K562 (cell line): ENCODE data around the gene TMEM266. TPM values are rescaled to one million over a fixed set of nuclear protein-coding genes. Genes with fewer than 3 reads are reported as not detected.

ENCODE experiments used
- ATAC-seq: fragments of 200-7000 bp; cut with Tn5 transposase; 3 replicates; pipeline ENCODE4 v1.9.1; 2020; ENCODE audit warnings: moderate library complexity
- BruUV-seq: library from RNA; stranded (reverse); fragments of 400-500 nt; replicated peaks from 2 replicates; lab custom pipeline; 2021; lab: Mats Ljungman, UMichigan
- CTCF ChIA-PET: fragments of 300-600 bp; formaldehyde crosslinking; extraction: SDS; loops from one replicate; lab custom pipeline; 2021; ENCODE audit warnings: low intra/inter-chr PET ratio; lab: Yijun Ruan, JAX
- POLR2A ChIA-PET: fragments of 300-600, 350-650 bp; sonication (Branson Sonifier 250); formaldehyde crosslinking; extraction: SDS; loops from one replicate; lab custom pipeline; 2021; ENCODE audit warnings: antibody characterized with exemption, inconsistent platforms; lab: Yijun Ruan, JAX
- DNase-seq, 4 experiments: peaks; one replicate each; pipeline versions ENCODE4 v3.0.0 to v3.0.0-alpha.2; 2011 to 2018; ENCODE audit warnings: low spot score in 3 of 4, mixed read lengths in 3 of 4; ENCODE audit errors: extremely low read depth in 1 of 4
- FAIRE-seq: peaks from 2 replicates; lab custom pipeline; 2011; peaks lifted over from hg19 to GRCh38; lab: Jason Lieb, UNC
- H2AFZ ChIP-seq: 2 replicates; pipeline ENCODE4 v1.6.0; 2011; ENCODE audit warnings: low read depth, low read length, control low read depth, inconsistent platforms
- H3K27ac ChIP-seq: fragments of 200-600 bp; 3 replicates; pipeline ENCODE4 v1.8.0; 2011; ENCODE audit warnings: low read depth, mild to moderate bottlenecking, control low read depth, inconsistent platforms, low read length, moderate library complexity, mixed read lengths; ENCODE audit errors: extremely low read depth
- H3K27me3 ChIP-seq, 2 experiments: fragments of 300-600 bp in 1 of 2; 2 replicates in 1 of 2; 3 replicates in 1 of 2; pipeline versions ENCODE4 v1.6.0 to v1.8.0; 2011; ENCODE audit warnings: inconsistent platforms in 2 of 2, low read length in 2 of 2, mild to moderate bottlenecking in 1 of 2, mixed read lengths in 1 of 2, moderate library complexity in 1 of 2; ENCODE audit not compliant: control insufficient read depth in 2 of 2, insufficient read depth in 2 of 2
- H3K36me3 ChIP-seq: fragments of 300-600 bp; 3 replicates; pipeline ENCODE4 v1.8.0; 2011; ENCODE audit warnings: mild to moderate bottlenecking, low read length, inconsistent platforms; ENCODE audit not compliant: control insufficient read depth, insufficient read depth
- H3K4me1 ChIP-seq, 2 experiments: fragments of 200-600 bp in 1 of 2; replicated peaks in 1 of 2; 2 replicates in 1 of 2; 3 replicates in 1 of 2; pipeline versions ENCODE4 v1.5.1 to v1.8.0; 2011; ENCODE audit warnings: inconsistent platforms in 2 of 2, low read length in 2 of 2, mild to moderate bottlenecking in 1 of 2, mixed read lengths in 1 of 2, moderate library complexity in 1 of 2; ENCODE audit not compliant: control insufficient read depth in 2 of 2, insufficient read depth in 2 of 2
- H3K4me2 ChIP-seq: 2 replicates; pipeline ENCODE4 v1.6.1; 2011; ENCODE audit warnings: low read length, control low read depth, inconsistent platforms, mixed read lengths; ENCODE audit not compliant: insufficient read depth
- H3K4me3 ChIP-seq: fragments of 200-600 bp; sonication (generic), shearing (Covaris generic); 2 replicates; pipeline ENCODE4 v1.5.1; 2016; ENCODE audit warnings: control low read depth, inconsistent platforms
- H3K79me2 ChIP-seq: fragments of 200-600 bp; 3 replicates; pipeline ENCODE4 v1.8.0; 2011; ENCODE audit warnings: low read length, inconsistent platforms; ENCODE audit not compliant: control insufficient read depth, insufficient read depth
- H3K9ac ChIP-seq, 2 experiments: 2 replicates each; pipeline versions ENCODE4 v1.6.0 to v1.6.1; 2011; ENCODE audit warnings: low read depth in 2 of 2, low read length in 2 of 2, control low read depth in 1 of 2, inconsistent platforms in 1 of 2, mild to moderate bottlenecking in 1 of 2, mixed read lengths in 1 of 2; ENCODE audit not compliant: insufficient read depth in 1 of 2
- H3K9me1 ChIP-seq: one replicate; pipeline ENCODE4 v1.6.0; 2011; ENCODE audit warnings: inconsistent platforms, mild to moderate bottlenecking, low read length, moderate library complexity; ENCODE audit not compliant: control insufficient read depth, insufficient read depth
- H3K9me3 ChIP-seq: replicated peaks from 2 replicates; pipeline ENCODE4 v1.5.1; 2011; ENCODE audit warnings: low read depth, low read length, inconsistent platforms; ENCODE audit not compliant: control insufficient read depth, insufficient read depth
- H4K20me1 ChIP-seq: replicated peaks from 2 replicates; pipeline ENCODE4 v1.6.1; 2011; ENCODE audit warnings: low read length, inconsistent platforms, mixed read lengths; ENCODE audit not compliant: control insufficient read depth, insufficient read depth
- MAFF ChIP-seq: IDR thresholded peaks from 2 replicates; pipeline ENCODE4 v1.6.1; 2012; ENCODE audit warnings: low read length, improper control_type of control experiment
- MEF2D ChIP-seq: conservative IDR thresholded peaks from 2 replicates; pipeline ENCODE4 v1.6.1; 2016; ENCODE audit warnings: low read depth, missing genetic modification characterization, missing compliant biosample characterization
- PHF8 ChIP-seq: fragments of 200-600 bp; sonication (generic); IDR thresholded peaks from 2 replicates; pipeline ENCODE4 v1.6.1; 2012; ENCODE audit warnings: mixed run types, mild to moderate bottlenecking, inconsistent platforms, low read length, moderate library complexity, borderline replicate concordance
- RBM15 ChIP-seq: fragments of 200-400 bp; formaldehyde crosslinking; IDR thresholded peaks from 2 replicates; pipeline ENCODE4 v1.6.1; 2018; ENCODE audit warnings: mild to moderate bottlenecking, low read length, moderate library complexity; ENCODE audit not compliant: insufficient read depth
- RBM22 ChIP-seq: fragments of 200-400 bp; formaldehyde crosslinking; IDR thresholded peaks from 2 replicates; pipeline ENCODE4 v1.6.1; 2018; ENCODE audit warnings: low read length, low read depth; ENCODE audit not compliant: poor library complexity, severe bottlenecking
- SRSF9 ChIP-seq: fragments of 200-400 bp; formaldehyde crosslinking; IDR thresholded peaks from 2 replicates; pipeline ENCODE4 v1.6.1; 2017; ENCODE audit warnings: low read depth, low read length, borderline replicate concordance
- STAT5B ChIP-seq: fragments of 250-450 bp; sonication (Bioruptor Pico); IDR thresholded peaks from 2 replicates; pipeline ENCODE4 v1.8.0; 2021; ENCODE audit warnings: mild to moderate bottlenecking, inconsistent platforms
- ZBTB49 ChIP-seq: sonication (generic); formaldehyde crosslinking; IDR thresholded peaks from 2 replicates; pipeline ENCODE4 v1.8.0; 2022; ENCODE audit warnings: missing genetic modification reagents, mild to moderate bottlenecking, borderline replicate concordance
- ZSCAN32 ChIP-seq: fragments of 450-650 bp; formaldehyde crosslinking; IDR thresholded peaks from 2 replicates; pipeline ENCODE4 v1.4.0; 2020; ENCODE audit warnings: mild to moderate bottlenecking, moderate library complexity
- WGBS: fragments of 100-300 bp; shearing (Covaris generic); methylation state at CpG from one replicate; pipeline ENCODE4 v1.1.6; 2016; ENCODE audit warnings: low coverage, mixed read lengths; ENCODE audit not compliant: insufficient coverage; ENCODE audit errors: missing lambda C conversion rate; 5-methylcytosine and 5-hydroxymethylcytosine counted together
- in situ Hi-C: fragments of 300-500 bp; cut with MboI; formaldehyde crosslinking; loops from 4 replicates; pipeline ENCODE4 v1.15.0; 2018; ENCODE audit warnings: inconsistent platforms, mixed read lengths
- intact Hi-C: fragments of 100-400 bp; cut with micrococcal nuclease; formaldehyde crosslinking; loops from 2 replicates; pipeline ENCODE4 v1.14.2; 2022
- polyA plus RNA-seq, 8 experiments: library from polyadenylated mRNA; depleted of rRNA in 4 of 8; stranded (reverse) in 5 of 8; unstranded in 3 of 8; fragments of >200 nt; fragmentation: Nextera tagmentation in 2 of 8; fragmentation: Illumina TruSeq in 1 of 8; extraction: Ambion mirVana in 2 of 8; extraction: Trizol in 1 of 8; gene quantifications; 2 replicates each; pipeline versions ENCODE4 v1.2.1 to v1.2.3, GENCODE V29; 2011 to 2014; ENCODE audit warnings: inconsistent platforms in 1 of 8, missing spikeins in 1 of 8
- total RNA-seq, 7 experiments: library from RNA; depleted of rRNA in 6 of 7; stranded (reverse); fragments of >200 nt in 6 of 7; fragmentation: Illumina TruSeq in 2 of 7; extraction: Trizol in 2 of 7; gene quantifications; 2 replicates each; pipeline versions ENCODE4 v1.2.1 to v1.2.3, GENCODE V29; 2011 to 2021; ENCODE audit warnings: low replicate concordance in 1 of 7
- TF ChIP-seq, protein P1 (sequence below): fragments of 450-650 bp; formaldehyde crosslinking; IDR thresholded peaks from 2 replicates; pipeline ENCODE4 v1.4.0; 2022; ENCODE audit warnings: mild to moderate bottlenecking, moderate library complexity

Gene TMEM266
- total and polyA plus RNA-seq, 9 of the 15 experiments (the other 6 are each of a cell fraction or from before 2014, with no cell fraction given) = not detected

DNA sequence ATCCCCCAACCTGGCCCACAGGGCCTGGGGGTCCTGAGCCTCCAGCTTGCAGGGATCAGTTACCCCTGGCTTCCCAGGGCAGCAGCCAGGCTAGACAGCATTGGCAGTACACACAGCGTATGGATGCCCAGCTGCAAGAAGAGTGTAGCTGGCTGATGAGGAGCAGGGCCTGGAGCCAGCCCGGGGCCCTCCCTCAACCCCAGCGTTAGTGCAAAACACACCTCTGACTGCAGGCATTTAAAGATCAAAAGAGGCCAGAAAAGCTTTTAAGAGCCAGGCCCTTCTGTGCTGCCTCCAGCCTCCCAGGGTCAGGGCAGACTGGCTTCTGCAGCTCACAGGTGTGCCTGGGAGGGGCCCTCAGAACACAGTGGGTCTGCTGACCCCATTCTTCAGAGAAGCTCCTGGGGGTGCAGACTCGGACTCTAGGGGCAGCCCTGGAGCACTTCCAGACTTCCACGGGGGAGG lies 140.9 kb downstream of the TMEM266 start (continued):
- no peak for TF ChIP-seq ZBTB49 (CRISPR knock-in tag)

DNA sequence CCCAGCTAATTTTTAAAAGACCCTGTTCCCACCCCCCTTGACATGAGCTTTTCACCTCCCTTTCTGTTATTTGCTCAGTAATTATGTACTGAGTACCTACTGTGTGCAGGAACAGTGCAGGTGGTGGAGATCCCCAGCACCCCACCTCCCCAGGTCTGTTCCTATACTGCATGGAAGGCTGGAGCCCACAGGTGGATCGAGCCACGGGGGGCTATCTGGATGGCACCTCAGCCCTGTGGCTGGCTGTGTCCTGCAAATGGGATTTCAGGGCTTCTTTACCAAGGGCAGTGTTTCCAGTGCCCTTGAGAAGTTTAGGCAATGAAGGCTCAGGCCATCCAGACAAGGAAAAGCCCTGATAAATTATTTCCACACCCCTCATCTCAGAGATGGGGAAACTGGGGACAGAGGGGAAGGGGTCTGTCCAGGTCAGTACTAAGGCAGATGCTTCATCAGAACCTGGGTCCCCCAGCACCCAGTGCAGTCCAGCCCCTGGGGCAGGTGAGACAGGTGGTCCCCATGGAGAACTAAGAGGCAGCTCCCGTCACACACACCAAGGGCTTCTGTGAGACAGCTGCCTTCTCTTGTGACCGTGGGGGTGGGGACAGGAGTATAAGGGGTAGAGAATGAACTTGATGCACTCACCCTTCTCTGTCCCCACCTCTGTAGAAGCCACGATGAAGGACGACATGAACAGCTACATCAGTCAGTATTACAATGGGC lies 141.9 kb downstream of the TMEM266 start:
- FAIRE-seq (no peak), DNase-seq (no peak), ATAC-seq (no peak)
- H3K27ac ChIP-seq = no peak overlapping the region
- intact Hi-C loops = no loop called here
- no peaks in the 10 kb centered on the region for H3K9me3 ChIP-seq
- WGBS = 49% methylated on average over 5 of the region's 6 CpGs
- H3K9ac ChIP-seq = 0 out of 4 replicates have a peak overlapping the region, but pooled peaks of 1 of the 2 experiments have one; percentile 55
- peaks cover 10% of the 10 kb centered on the region; the same call in 2 of the 3 replicates for H3K36me3 ChIP-seq
- CTCF ChIA-PET = no interaction called here
- POLR2A ChIA-PET = interaction anchor here (0.8 to 1.1 kb wide), 2 partner anchors 12 to 15 kb away, joined by 3 read pairs; no protein-coding TSS in a partner anchor
- peaks cover 9 to 16% of the 10 kb centered on the region in 2 experiments for H3K4me1 ChIP-seq
- H3K9me1 ChIP-seq = peaks cover 4% of the 10 kb centered on the region
- peaks cover 3% of the 10 kb centered on the region; the same call in 1 of the 2 replicates for H4K20me1 ChIP-seq
- in situ Hi-C loops = no loop called here
- no peak overlapping the region for H3K4me2 ChIP-seq
- TF ChIP-seq ZSCAN32 (CRISPR knock-in tag) = no peak
- TF ChIP-seq MEF2D (tag) = no peak
- TF ChIP-seq SRSF9 = no peak
- TF ChIP-seq PHF8 = no peak
- TF ChIP-seq, protein P1, sequence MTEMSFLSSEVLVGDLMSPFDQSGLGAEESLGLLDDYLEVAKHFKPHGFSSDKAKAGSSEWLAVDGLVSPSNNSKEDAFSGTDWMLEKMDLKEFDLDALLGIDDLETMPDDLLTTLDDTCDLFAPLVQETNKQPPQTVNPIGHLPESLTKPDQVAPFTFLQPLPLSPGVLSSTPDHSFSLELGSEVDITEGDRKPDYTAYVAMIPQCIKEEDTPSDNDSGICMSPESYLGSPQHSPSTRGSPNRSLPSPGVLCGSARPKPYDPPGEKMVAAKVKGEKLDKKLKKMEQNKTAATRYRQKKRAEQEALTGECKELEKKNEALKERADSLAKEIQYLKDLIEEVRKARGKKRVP (CRISPR knock-in tag) = no peak
- TF ChIP-seq RBM15 = no peak
- TF ChIP-seq RBM22 = no peak
- no peak for TF ChIP-seq MAFF
- no peak for TF ChIP-seq STAT5B (CRISPR knock-in tag)
- H2AFZ ChIP-seq = no peak overlapping the region
- H3K79me2 ChIP-seq = no peaks in the 10 kb centered on the region
- no peaks in the 10 kb centered on the region for H3K27me3 ChIP-seq
- H3K4me3 ChIP-seq = no peak overlapping the region
- no TSS peak for BruUV-seq
